HepG2 (cell line): Measurements from ENCODE around the gene GORASP2. TPM values are rescaled to one million over a fixed set of nuclear protein-coding genes. Genes with fewer than 3 reads are reported as not detected.
A peak's percentile ranks its signal among the peaks of the same experiment; 100 is the strongest.

Source experiments
- CBX5 ChIP-seq: sonication (generic); formaldehyde crosslinking; IDR thresholded peaks from 2 replicates; pipeline ENCODE4 v1.4.0; 2020; ENCODE audit warnings: missing genetic modification reagents, borderline replicate concordance
- GATAD1 ChIP-seq: IDR thresholded peaks from 2 replicates; pipeline ENCODE4 v1.6.1; 2016; ENCODE audit warnings: missing genetic modification reagents, missing compliant biosample characterization
- HCFC1 ChIP-seq: fragments of 150-350 bp; IDR thresholded peaks from 2 replicates; pipeline ENCODE4 v1.6.1; 2014; ENCODE audit warnings: low read depth, low read length
- HNF4G ChIP-seq, 2 experiments: sonication (generic) in 1 of 2; formaldehyde crosslinking in 1 of 2; IDR thresholded peaks; 2 replicates each; pipeline versions ENCODE4 v1.4.0 to v1.6.1; 2011 to 2020; ENCODE audit warnings: borderline replicate concordance in 2 of 2, low read depth in 2 of 2, mild to moderate bottlenecking in 2 of 2, low read length in 1 of 2, missing genetic modification reagents in 1 of 2, moderate library complexity in 1 of 2
- KDM6A ChIP-seq: IDR thresholded peaks from 2 replicates; pipeline ENCODE4 v1.6.1; 2016; ENCODE audit warnings: low read depth
- KMT2A ChIP-seq: sonication (generic); formaldehyde crosslinking; IDR thresholded peaks from 2 replicates; pipeline ENCODE4 v1.4.0; 2020; ENCODE audit warnings: missing genetic modification reagents
- NFRKB ChIP-seq: fragments of 450-650 bp; IDR thresholded peaks from 2 replicates; pipeline ENCODE4 v1.6.1; 2017
- POGZ ChIP-seq: sonication (generic); formaldehyde crosslinking; IDR thresholded peaks from 2 replicates; pipeline ENCODE4 v1.4.0; 2020; ENCODE audit warnings: mild to moderate bottlenecking, missing genetic modification reagents
- POLR2AphosphoS5 ChIP-seq: IDR thresholded peaks from 2 replicates; pipeline ENCODE4 v1.6.1; 2012; ENCODE audit warnings: low read depth, low read length
- RARG ChIP-seq: sonication (generic); formaldehyde crosslinking; IDR thresholded peaks from 2 replicates; pipeline ENCODE4 v1.4.0; 2020; ENCODE audit warnings: low read depth, mild to moderate bottlenecking, missing genetic modification reagents
- TBP ChIP-seq: sonication (generic); formaldehyde crosslinking; IDR thresholded peaks from 2 replicates; pipeline ENCODE4 v1.5.0; 2020; ENCODE audit warnings: missing genetic modification reagents
- ZFP36L1 ChIP-seq: sonication (generic); formaldehyde crosslinking; IDR thresholded peaks from 2 replicates; pipeline ENCODE4 v1.8.0; 2022; ENCODE audit warnings: mild to moderate bottlenecking, missing genetic modification reagents, moderate library complexity
- ZMYM2 ChIP-seq: sonication (generic); formaldehyde crosslinking; IDR thresholded peaks from 2 replicates; pipeline ENCODE4 v1.8.0; 2022; ENCODE audit warnings: mild to moderate bottlenecking, missing genetic modification reagents
- ZNF335 ChIP-seq: sonication (generic); formaldehyde crosslinking; IDR thresholded peaks from 2 replicates; pipeline ENCODE4 v1.4.0; 2020; ENCODE audit warnings: missing genetic modification reagents
- ZNF704 ChIP-seq: sonication (generic); formaldehyde crosslinking; IDR thresholded peaks from 2 replicates; pipeline ENCODE4 v1.8.1; 2023; ENCODE audit warnings: mild to moderate bottlenecking, inconsistent platforms, moderate library complexity, missing genetic modification reagents, borderline replicate concordance
- polyA plus RNA-seq, 8 experiments: library from polyadenylated mRNA; depleted of rRNA in 3 of 8; stranded (reverse) in 7 of 8; unstranded in 1 of 8; fragments of >200 nt; fragmentation: Illumina TruSeq in 4 of 8; extraction: Trizol in 4 of 8; gene quantifications; 2 replicates each; pipeline versions ENCODE4 v1.2.1 to v1.2.3, GENCODE V29; 2011 to 2016; ENCODE audit warnings: low read depth in 4 of 8, missing spikeins in 1 of 8, mixed read lengths in 1 of 8; ENCODE audit not compliant: insufficient read depth in 1 of 8
- total RNA-seq, 5 experiments: library from RNA; depleted of rRNA; stranded (reverse); fragments of >200 nt; fragmentation: Illumina TruSeq; extraction: Trizol; gene quantifications; 2 replicates each; pipeline ENCODE4 v1.2.3, GENCODE V29; 2016; ENCODE audit warnings: low read depth in 1 of 5
- TF ChIP-seq, protein P1 (sequence below): sonication (generic); formaldehyde crosslinking; IDR thresholded peaks from 2 replicates; pipeline ENCODE4 v1.4.0; 2020; ENCODE audit warnings: missing genetic modification reagents, borderline replicate concordance
- TF ChIP-seq, protein P2 (sequence below): sonication (generic); formaldehyde crosslinking; IDR thresholded peaks from 2 replicates; pipeline ENCODE4 v1.8.0; 2022; ENCODE audit warnings: mild to moderate bottlenecking, missing genetic modification reagents, borderline replicate concordance
- TF ChIP-seq, protein P3 (sequence below): sonication (generic); formaldehyde crosslinking; IDR thresholded peaks from 2 replicates; pipeline ENCODE4 v1.5.0; 2020; ENCODE audit warnings: missing genetic modification reagents
- TF ChIP-seq, protein P4 (sequence below): IDR thresholded peaks from 2 replicates; pipeline ENCODE4 v1.6.1; 2016; ENCODE audit warnings: control low read depth

GORASP2 gene
- total and polyA plus RNA-seq, 2 of the 13 experiments (the other 11 are each of a cell fraction or from before 2014, with no cell fraction given) = 103 to 239 TPM

DNA sequence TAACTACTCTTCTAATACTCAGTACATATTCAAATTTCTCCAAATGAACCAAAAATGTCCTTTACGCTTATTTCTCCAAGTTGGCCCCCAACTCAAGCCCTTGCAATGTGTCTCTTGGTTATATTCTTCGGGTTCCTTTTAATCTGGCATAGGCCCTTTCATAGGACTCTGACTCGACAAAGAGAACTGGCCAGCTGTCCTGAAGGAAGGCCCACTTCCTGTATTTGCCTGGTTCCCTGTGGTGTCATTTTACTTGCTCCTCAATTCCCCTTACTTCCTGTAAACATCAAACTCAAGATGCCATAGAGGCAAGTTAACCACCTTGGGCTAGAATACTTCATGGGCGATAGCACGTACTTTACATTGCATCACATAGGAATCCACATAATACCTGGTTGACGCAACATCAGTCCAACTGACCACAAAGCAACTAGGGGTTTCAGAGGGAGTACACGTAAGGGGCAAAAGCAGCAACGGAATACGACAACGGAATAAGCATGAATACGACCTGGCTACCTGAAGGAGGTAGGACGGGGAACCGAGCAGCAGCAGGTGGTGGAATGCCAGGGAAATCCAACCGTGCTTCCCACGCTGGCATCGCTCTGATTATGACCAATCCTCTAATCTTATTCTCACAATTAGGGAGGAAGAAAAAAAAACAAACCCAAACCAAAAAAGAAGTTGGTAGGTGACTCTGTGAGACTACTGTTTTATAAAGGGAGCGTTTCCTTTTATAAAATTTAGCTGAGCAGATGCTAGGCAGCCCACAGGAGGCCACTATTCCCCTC, 823 bp upstream of the GORASP2 start (continued):
- TF ChIP-seq, protein P1, sequence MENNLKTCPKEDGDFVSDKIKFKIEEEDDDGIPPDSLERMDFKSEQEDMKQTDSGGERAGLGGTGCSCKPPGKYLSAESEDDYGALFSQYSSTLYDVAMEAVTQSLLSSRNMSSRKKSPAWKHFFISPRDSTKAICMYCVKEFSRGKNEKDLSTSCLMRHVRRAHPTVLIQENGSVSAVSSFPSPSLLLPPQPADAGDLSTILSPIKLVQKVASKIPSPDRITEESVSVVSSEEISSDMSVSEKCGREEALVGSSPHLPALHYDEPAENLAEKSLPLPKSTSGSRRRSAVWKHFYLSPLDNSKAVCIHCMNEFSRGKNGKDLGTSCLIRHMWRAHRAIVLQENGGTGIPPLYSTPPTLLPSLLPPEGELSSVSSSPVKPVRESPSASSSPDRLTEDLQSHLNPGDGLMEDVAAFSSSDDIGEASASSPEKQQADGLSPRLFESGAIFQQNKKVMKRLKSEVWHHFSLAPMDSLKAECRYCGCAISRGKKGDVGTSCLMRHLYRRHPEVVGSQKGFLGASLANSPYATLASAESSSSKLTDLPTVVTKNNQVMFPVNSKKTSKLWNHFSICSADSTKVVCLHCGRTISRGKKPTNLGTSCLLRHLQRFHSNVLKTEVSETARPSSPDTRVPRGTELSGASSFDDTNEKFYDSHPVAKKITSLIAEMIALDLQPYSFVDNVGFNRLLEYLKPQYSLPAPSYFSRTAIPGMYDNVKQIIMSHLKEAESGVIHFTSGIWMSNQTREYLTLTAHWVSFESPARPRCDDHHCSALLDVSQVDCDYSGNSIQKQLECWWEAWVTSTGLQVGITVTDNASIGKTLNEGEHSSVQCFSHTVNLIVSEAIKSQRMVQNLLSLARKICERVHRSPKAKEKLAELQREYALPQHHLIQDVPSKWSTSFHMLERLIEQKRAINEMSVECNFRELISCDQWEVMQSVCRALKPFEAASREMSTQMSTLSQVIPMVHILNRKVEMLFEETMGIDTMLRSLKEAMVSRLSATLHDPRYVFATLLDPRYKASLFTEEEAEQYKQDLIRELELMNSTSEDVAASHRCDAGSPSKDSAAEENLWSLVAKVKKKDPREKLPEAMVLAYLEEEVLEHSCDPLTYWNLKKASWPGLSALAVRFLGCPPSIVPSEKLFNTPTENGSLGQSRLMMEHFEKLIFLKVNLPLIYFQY = peak; percentile 73; the same call in 1 of the 2 replicates
- TF ChIP-seq TBP = no peak
- TF ChIP-seq RARG (CRISPR knock-in tag) = no peak
- peak; percentile 62; the same call in 1 of the 2 replicates for TF ChIP-seq GATAD1 (CRISPR knock-in tag)
- no peak for TF ChIP-seq KDM6A (CRISPR knock-in tag)
- no peak for TF ChIP-seq NFRKB
- no peak for TF ChIP-seq HCFC1
- TF ChIP-seq, protein P2, sequence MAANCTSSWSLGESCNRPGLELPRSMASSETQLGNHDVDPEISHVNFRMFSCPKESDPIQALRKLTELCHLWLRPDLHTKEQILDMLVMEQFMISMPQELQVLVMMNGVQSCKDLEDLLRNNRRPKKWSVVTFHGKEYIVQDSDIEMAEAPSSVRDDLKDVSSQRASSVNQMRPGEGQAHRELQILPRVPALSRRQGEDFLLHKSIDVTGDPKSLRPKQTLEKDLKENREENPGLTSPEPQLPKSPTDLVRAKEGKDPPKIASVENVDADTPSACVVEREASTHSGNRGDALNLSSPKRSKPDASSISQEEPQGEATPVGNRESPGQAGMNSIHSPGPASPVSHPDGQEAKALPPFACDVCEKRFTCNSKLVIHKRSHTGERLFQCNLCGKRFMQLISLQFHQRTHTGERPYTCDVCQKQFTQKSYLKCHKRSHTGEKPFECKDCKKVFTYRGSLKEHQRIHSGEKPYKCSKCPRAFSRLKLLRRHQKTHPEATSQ (CRISPR knock-in tag) = no peak
- TF ChIP-seq ZFP36L1 (CRISPR knock-in tag) = no peak
- TF ChIP-seq ZMYM2 (CRISPR knock-in tag) = no peak
- no peak for TF ChIP-seq HNF4G (IDR thresholded peaks at IDR 0.05; ENCODE audit: borderline replicate concordance, low read depth, low read length)
- no peak for TF ChIP-seq HNF4G (CRISPR knock-in tag; IDR thresholded peaks at IDR 0.05; ENCODE audit: borderline replicate concordance, low read depth)
- TF ChIP-seq POLR2AphosphoS5 = peak; percentile 45; the same call in 1 of the 2 replicates
- TF ChIP-seq, protein P3, sequence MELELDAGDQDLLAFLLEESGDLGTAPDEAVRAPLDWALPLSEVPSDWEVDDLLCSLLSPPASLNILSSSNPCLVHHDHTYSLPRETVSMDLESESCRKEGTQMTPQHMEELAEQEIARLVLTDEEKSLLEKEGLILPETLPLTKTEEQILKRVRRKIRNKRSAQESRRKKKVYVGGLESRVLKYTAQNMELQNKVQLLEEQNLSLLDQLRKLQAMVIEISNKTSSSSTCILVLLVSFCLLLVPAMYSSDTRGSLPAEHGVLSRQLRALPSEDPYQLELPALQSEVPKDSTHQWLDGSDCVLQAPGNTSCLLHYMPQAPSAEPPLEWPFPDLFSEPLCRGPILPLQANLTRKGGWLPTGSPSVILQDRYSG (CRISPR knock-in tag) = no peak
- no peak; the same call in 1 of the 2 replicates for TF ChIP-seq ZNF335 (CRISPR knock-in tag)
- 0 out of 2 replicates have a peak, but pooled peaks have one; percentile 29 for TF ChIP-seq ZNF704 (CRISPR knock-in tag)
- TF ChIP-seq, protein P4, sequence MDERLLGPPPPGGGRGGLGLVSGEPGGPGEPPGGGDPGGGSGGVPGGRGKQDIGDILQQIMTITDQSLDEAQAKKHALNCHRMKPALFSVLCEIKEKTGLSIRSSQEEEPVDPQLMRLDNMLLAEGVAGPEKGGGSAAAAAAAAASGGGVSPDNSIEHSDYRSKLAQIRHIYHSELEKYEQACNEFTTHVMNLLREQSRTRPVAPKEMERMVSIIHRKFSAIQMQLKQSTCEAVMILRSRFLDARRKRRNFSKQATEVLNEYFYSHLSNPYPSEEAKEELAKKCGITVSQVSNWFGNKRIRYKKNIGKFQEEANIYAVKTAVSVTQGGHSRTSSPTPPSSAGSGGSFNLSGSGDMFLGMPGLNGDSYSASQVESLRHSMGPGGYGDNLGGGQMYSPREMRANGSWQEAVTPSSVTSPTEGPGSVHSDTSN (CRISPR knock-in tag) = no peak
- TF ChIP-seq CBX5 (CRISPR knock-in tag) = peak; percentile 67
- TF ChIP-seq KMT2A (CRISPR knock-in tag) = no peak
- no peak for TF ChIP-seq POGZ (CRISPR knock-in tag)
